ENCODE data around the gene SMG5.
"Not testable (repeated sequence)": the region's sequence is repeated elsewhere in the genome, so short reads cannot be mapped to it uniquely, and the experiment has no call there.

SMG5 gene

GRCh38 chr1:156282479-156283222 is at the start of gene SMG5:
SMG5 (minus strand) TSS chr1:156282825; CDS start chr1:156282680, 145 bp downstream.
- Mint-ChIP-seq H3K4me1 (ENCODE audit: low read depth) (peaks cover 39% of the 10 kb centered on the region), H3K9me3 (no peaks in the 10 kb centered on the region), H3K4me3 (peak within 1 kb of the TSS; percentile 88), H3K27ac (peak within 1 kb of the TSS; percentile 94), H3K36me3 (ENCODE audit: low read depth) (peaks cover 75% of the 10 kb centered on the region), H3K27me3 (no peaks in the 10 kb centered on the region)
- DNase-seq, result peak; percentile 95

- not testable (repeated sequence) for DNase-seq, H3K27me3 Mint-ChIP-seq
- H3K36me3 Mint-ChIP-seq (ENCODE audit: low read depth), result peaks cover 90% of the 10 kb centered on the region
These were observed 40.6 kb upstream of the SMG5 start for GRCh38 chr1:156323179-156323578.

GRCh38 chr1:156320560-156320959 is 37.9 kb upstream of the SMG5 start:
- H3K4me1 Mint-ChIP-seq (ENCODE audit: low read depth), result no peaks in the 10 kb centered on the region
- no peaks in the 10 kb centered on the region for H3K9me3 Mint-ChIP-seq
- peaks cover 96% of the 10 kb centered on the region for H3K36me3 Mint-ChIP-seq (ENCODE audit: low read depth)
- DNase-seq, result peak; percentile 1
- H3K4me3 Mint-ChIP-seq, result no peak overlapping the region
- peak overlapping the region; percentile 20 for H3K27ac Mint-ChIP-seq
- H3K27me3 Mint-ChIP-seq, result no peaks in the 10 kb centered on the region

More at GRCh38 chr1:156323179-156323578, 40.6 kb upstream of the SMG5 start:
- not testable (repeated sequence) for H3K4me3 Mint-ChIP-seq; H3K27ac Mint-ChIP-seq; H3K9me3 Mint-ChIP-seq; H3K4me1 Mint-ChIP-seq (ENCODE audit: low read depth)

GRCh38 chr1:156319664-156320063 is 37.0 kb upstream of the SMG5 start:
- no peak overlapping the region for H3K4me3 Mint-ChIP-seq
- H3K27ac Mint-ChIP-seq, result no peak overlapping the region
- DNase-seq, result peak; percentile 26
- H3K9me3 Mint-ChIP-seq, result no peaks in the 10 kb centered on the region
- H3K27me3 Mint-ChIP-seq, result no peaks in the 10 kb centered on the region
- H3K36me3 Mint-ChIP-seq (ENCODE audit: low read depth), result peaks cover 96% of the 10 kb centered on the region
- no peaks in the 10 kb centered on the region for H3K4me1 Mint-ChIP-seq (ENCODE audit: low read depth)

- Mint-ChIP-seq H3K4me3 (no peak overlapping the region), H3K27me3 (no peaks in the 10 kb centered on the region), H3K27ac (no peak overlapping the region), H3K36me3 (ENCODE audit: low read depth) (peaks cover 97% of the 10 kb centered on the region), H3K9me3 (no peaks in the 10 kb centered on the region), H3K4me1 (ENCODE audit: low read depth) (no peaks in the 10 kb centered on the region)
- DNase-seq, result no peak
These were observed 34.3 kb upstream of the SMG5 start for GRCh38 chr1:156316909-156317308.

GRCh38 chr1:156310962-156311361 is 28.3 kb upstream of the SMG5 start:
- H3K4me3 Mint-ChIP-seq, result no peak overlapping the region
- H3K27ac Mint-ChIP-seq, result no peak overlapping the region
- H3K27me3 Mint-ChIP-seq, result no peaks in the 10 kb centered on the region
- H3K4me1 Mint-ChIP-seq (ENCODE audit: low read depth), result no peaks in the 10 kb centered on the region
- no peak for DNase-seq
- H3K9me3 Mint-ChIP-seq, result no peaks in the 10 kb centered on the region
- peaks cover 91% of the 10 kb centered on the region for H3K36me3 Mint-ChIP-seq (ENCODE audit: low read depth)

- H3K27ac Mint-ChIP-seq, result peak overlapping the region; percentile 5
- peaks cover 1% of the 10 kb centered on the region for H3K4me1 Mint-ChIP-seq (ENCODE audit: low read depth)
- H3K36me3 Mint-ChIP-seq (ENCODE audit: low read depth), result peaks cover 87% of the 10 kb centered on the region
- no peaks in the 10 kb centered on the region for H3K27me3 Mint-ChIP-seq
- H3K4me3 Mint-ChIP-seq, result no peak overlapping the region
- DNase-seq, result no peak
- H3K9me3 Mint-ChIP-seq, result no peaks in the 10 kb centered on the region
These were observed 25.5 kb upstream of the SMG5 start for GRCh38 chr1:156308078-156308477.

- Mint-ChIP-seq H3K4me1 (ENCODE audit: low read depth) (peaks cover 1% of the 10 kb centered on the region), H3K36me3 (ENCODE audit: low read depth) (peaks cover 66% of the 10 kb centered on the region), H3K27ac (no peak overlapping the region), H3K4me3 (no peak overlapping the region), H3K9me3 (no peaks in the 10 kb centered on the region), H3K27me3 (no peaks in the 10 kb centered on the region)
- DNase-seq, result no peak
These were observed 22.6 kb upstream of the SMG5 start for GRCh38 chr1:156305215-156305614.

- Mint-ChIP-seq H3K4me1 (ENCODE audit: low read depth) (peaks cover 1% of the 10 kb centered on the region), H3K9me3 (no peaks in the 10 kb centered on the region), H3K27me3 (no peaks in the 10 kb centered on the region), H3K4me3 (no peak overlapping the region), H3K27ac (no peak overlapping the region), H3K36me3 (ENCODE audit: low read depth) (peaks cover 51% of the 10 kb centered on the region)
- DNase-seq, result no peak
These were observed 20.6 kb upstream of the SMG5 start for GRCh38 chr1:156303241-156303640.

- Mint-ChIP-seq H3K36me3 (ENCODE audit: low read depth) (peaks cover 16% of the 10 kb centered on the region), H3K9me3 (no peaks in the 10 kb centered on the region), H3K27ac (peak within 1 kb of the TSS; percentile 7), H3K4me1 (ENCODE audit: low read depth) (peaks cover 19% of the 10 kb centered on the region), H3K4me3 (no peak within 1 kb of the TSS), H3K27me3 (no peaks in the 10 kb centered on the region)
- DNase-seq, result no peak
These were observed 16.3 kb upstream of the SMG5 start, which contains the start of gene VHLL for GRCh38 chr1:156298852-156299357. VHLL (minus strand) TSS chr1:156299307; CDS start chr1:156299189, 118 bp downstream.

GRCh38 chr1:156295391-156295947 is 12.8 kb upstream of the SMG5 start, which contains the start of gene GLMP:
GLMP (minus strand) TSS chr1:156295679; CDS start chr1:156295645, 34 bp downstream.
- peaks cover 21% of the 10 kb centered on the region for H3K4me1 Mint-ChIP-seq (ENCODE audit: low read depth)
- H3K27ac Mint-ChIP-seq, result peak within 1 kb of the TSS; percentile 76
- peak within 1 kb of the TSS; percentile 87 for H3K4me3 Mint-ChIP-seq
- H3K36me3 Mint-ChIP-seq (ENCODE audit: low read depth), result peaks cover 20% of the 10 kb centered on the region
- no peaks in the 10 kb centered on the region for H3K9me3 Mint-ChIP-seq
- no peaks in the 10 kb centered on the region for H3K27me3 Mint-ChIP-seq
- peak; percentile 61 for DNase-seq

- Mint-ChIP-seq H3K27me3 (no peaks in the 10 kb centered on the region), H3K4me1 (ENCODE audit: low read depth) (peaks cover 21% of the 10 kb centered on the region), H3K36me3 (ENCODE audit: low read depth) (peaks cover 30% of the 10 kb centered on the region), H3K27ac (no peak overlapping the region), H3K4me3 (no peak overlapping the region), H3K9me3 (no peaks in the 10 kb centered on the region)
- no peak for DNase-seq
These were observed 11.3 kb upstream of the SMG5 start for GRCh38 chr1:156293895-156294294.

- Mint-ChIP-seq H3K4me3 (no peak overlapping the region), H3K27ac (peak overlapping the region; percentile 69), H3K9me3 (no peaks in the 10 kb centered on the region), H3K27me3 (no peaks in the 10 kb centered on the region), H3K36me3 (ENCODE audit: low read depth) (peaks cover 37% of the 10 kb centered on the region), H3K4me1 (ENCODE audit: low read depth) (peaks cover 21% of the 10 kb centered on the region)
- no peak for DNase-seq
These were observed 10.4 kb upstream of the SMG5 start for GRCh38 chr1:156293098-156293434.

- Mint-ChIP-seq H3K4me3 (no peak overlapping the region), H3K9me3 (no peaks in the 10 kb centered on the region), H3K27ac (peak overlapping the region; percentile 23), H3K27me3 (no peaks in the 10 kb centered on the region), H3K4me1 (ENCODE audit: low read depth) (peaks cover 21% of the 10 kb centered on the region), H3K36me3 (ENCODE audit: low read depth) (peaks cover 41% of the 10 kb centered on the region)
- peak; percentile 44 for DNase-seq
These were observed 8.8 kb upstream of the SMG5 start for GRCh38 chr1:156291226-156292061.

Data from activated T-cell treated with anti-CD3 and anti-CD28 coated beads, Interleukin-2, amount 50 U/mL, for 24 hours (primary cell).